IMR-90 (cell line): ENCODE results near the gene FMN1. TPM values are rescaled to one million over a fixed set of nuclear protein-coding genes. Genes with fewer than 3 reads are reported as not detected.

Experiments used
- CEBPB ChIP-seq: IDR thresholded peaks from 2 replicates; pipeline ENCODE4 v1.6.1; 2012; ENCODE audit warnings: low read depth, low read length, improper control_type of control experiment
- MAFK ChIP-seq: IDR thresholded peaks from 2 replicates; pipeline ENCODE4 v1.6.1; 2012; ENCODE audit warnings: low read depth, low read length, improper control_type of control experiment
- RAD21 ChIP-seq: IDR thresholded peaks from 2 replicates; pipeline ENCODE4 v1.6.1; 2012; ENCODE audit warnings: low read length, improper control_type of control experiment
- polyA plus RNA-seq, 3 experiments: library from polyadenylated mRNA; depleted of rRNA; stranded (reverse); fragments of >200 nt; gene quantifications; 2 replicates each; pipeline ENCODE4 v1.2.3, GENCODE V29; 2012; ENCODE audit warnings: low replicate concordance in 1 of 3
- total RNA-seq: library from RNA; depleted of rRNA; stranded (reverse); fragments of >200 nt; gene quantifications from 2 replicates; pipeline ENCODE4 v1.2.3, GENCODE V29; 2012
- TF ChIP-seq, protein P1 (sequence below): fragments of 150-350 bp; IDR thresholded peaks from 2 replicates; pipeline ENCODE4 v1.6.1; 2017; ENCODE audit warnings: mild to moderate bottlenecking, antibody characterized with exemption, low read length, low read depth

Gene FMN1
- total and polyA plus RNA-seq, 2 of the 4 experiments (the other 2 are of a cell fraction): 7.3 to 17.6 TPM

DNA sequence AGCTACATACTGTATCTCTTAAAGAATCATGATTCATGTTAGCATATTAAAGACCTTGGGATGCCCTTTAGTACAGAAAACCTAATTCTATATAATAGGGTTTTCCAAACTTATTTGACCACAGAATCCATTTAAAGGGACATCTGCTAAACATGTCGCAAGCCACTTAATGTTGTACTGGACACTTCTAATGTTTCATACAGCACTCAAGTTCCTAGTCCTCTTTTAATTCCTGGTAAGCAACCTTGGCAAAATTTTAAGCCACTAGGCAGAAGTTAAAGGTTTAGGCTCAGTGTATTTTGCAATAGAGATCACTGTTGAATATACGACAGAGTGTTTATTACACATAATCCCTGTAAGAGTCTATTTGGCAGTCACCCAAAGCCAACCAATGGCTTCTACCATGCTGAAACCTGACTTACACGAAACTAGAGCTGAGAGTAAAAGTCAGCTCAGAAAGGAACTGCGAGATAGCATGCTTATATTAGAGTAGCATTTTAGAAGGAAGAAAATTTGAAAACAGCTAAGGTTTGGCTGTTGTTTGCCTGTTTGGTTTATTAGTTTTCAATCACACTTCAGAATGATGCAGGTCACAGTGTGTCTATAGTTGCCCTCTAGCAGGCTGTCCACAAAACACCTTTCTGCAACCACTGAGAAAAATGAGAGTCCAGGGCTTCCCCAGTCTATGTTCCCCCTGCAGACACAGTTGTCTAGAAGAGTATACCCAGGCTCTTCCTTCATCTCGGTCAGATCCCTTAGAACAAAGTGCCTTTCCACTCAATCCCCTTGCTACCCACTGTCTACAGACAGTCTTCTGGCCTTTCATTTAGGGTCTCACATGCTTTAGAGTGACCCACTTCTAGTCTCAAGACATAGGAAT lies 104.4 kb downstream of the FMN1 start (continued):
- TF ChIP-seq, protein P1, sequence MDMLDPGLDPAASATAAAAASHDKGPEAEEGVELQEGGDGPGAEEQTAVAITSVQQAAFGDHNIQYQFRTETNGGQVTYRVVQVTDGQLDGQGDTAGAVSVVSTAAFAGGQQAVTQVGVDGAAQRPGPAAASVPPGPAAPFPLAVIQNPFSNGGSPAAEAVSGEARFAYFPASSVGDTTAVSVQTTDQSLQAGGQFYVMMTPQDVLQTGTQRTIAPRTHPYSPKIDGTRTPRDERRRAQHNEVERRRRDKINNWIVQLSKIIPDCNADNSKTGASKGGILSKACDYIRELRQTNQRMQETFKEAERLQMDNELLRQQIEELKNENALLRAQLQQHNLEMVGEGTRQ: no peak
- TF ChIP-seq RAD21 (no peak), MAFK (0 out of 2 replicates have a peak, but pooled peaks have one; percentile 5), CEBPB (peak; percentile 95)
